Right cardiac atrium (tissue), 5 donors: ENCODE data around the gene MAPT. TPM values are rescaled to one million over a fixed set of nuclear protein-coding genes. Genes with fewer than 3 reads are reported as not detected.

Experiments used
- ATAC-seq, 2 donors: fragments of 200-7000 bp; cut with Tn5 transposase; one replicate each; pipeline versions ENCODE4 v1.8.0 to v1.9.1; 2020; ENCODE audit warnings: moderate library complexity in 2 of 2, mild to moderate bottlenecking in 1 of 2
- DNase-seq, 3 donors: peaks; one replicate each; pipeline ENCODE4 v3.0.0-alpha.2; 2020
- H3K27ac ChIP-seq: one replicate; pipeline ENCODE4 v1.5.1; 2013; ENCODE audit warnings: mild to moderate bottlenecking, low read length, control low read depth, moderate library complexity
- H3K27me3 ChIP-seq: one replicate; pipeline ENCODE4 v1.6.1; 2013; ENCODE audit not compliant: control insufficient read depth, insufficient read depth
- H3K4me1 ChIP-seq: one replicate; pipeline ENCODE4 v1.6.1; 2013; ENCODE audit warnings: low read length; ENCODE audit not compliant: control insufficient read depth, insufficient read depth
- H3K4me3 ChIP-seq: one replicate; pipeline ENCODE4 v1.5.1; 2013; ENCODE audit warnings: low read length, control low read depth
- H3K9me3 ChIP-seq: one replicate; pipeline ENCODE4 v1.6.1; 2013; ENCODE audit warnings: low read length; ENCODE audit not compliant: control insufficient read depth
- WGBS: extraction: QIAGEN DNeasy Blood & Tissue Kit; methylation state at CpG from one replicate; pipeline ENCODE4 v1.1.7; 2013; 5-methylcytosine and 5-hydroxymethylcytosine counted together
- intact Hi-C, 4 donors: fragments of 100-400 bp; cut with DNase I; formaldehyde crosslinking; loops; one replicate each; pipeline versions ENCODE4 v1.11.0 to v1.14.0; 2022 to 2023
- polyA plus RNA-seq: library from polyadenylated mRNA; stranded (reverse); fragments of 200-250 nt; gene quantifications from one replicate; pipeline ENCODE4 v1.2.3, GENCODE V29; 2013
- total RNA-seq, 4 donors: library from RNA; stranded (reverse); fragmentation: NEBNext Ultra II Directional; extraction: Animal tissue kit (Norgen Biotek cat#: 25700); gene quantifications; one replicate each; pipeline ENCODE4 v1.2.1, GENCODE V29; 2021
- donor health status: healthy with polysubstance abuse.
- donor health status: DM: no; HTN: yes; CAD: no.
- donor health status: DM: no; HTN: no; CAD: no.
- donor health status: DM: no; HTN: yes; CAD: no; lungs with severe emphysema.
- donor health status: DM: yes; HTN: yes; CAD: no.

Gene MAPT
- total and polyA plus RNA-seq, 5 donors = 6.9 to 15.1 (median 8.2) TPM

- Histone ChIP-seq H3K4me3 (no peak overlapping the region), H3K9me3 (no peaks in the 10 kb centered on the region), H3K27ac (no peak overlapping the region), H3K4me1 (no peaks in the 10 kb centered on the region), H3K27me3 (no peaks in the 10 kb centered on the region)
- DNase-seq (no peak), ATAC-seq (no peak)
- intact Hi-C loops = no loop called here
- WGBS = 86% methylated on average over 4 of the region's 4 CpGs
These were observed 70.3 kb downstream of the MAPT start for GRCh38 chr17:45964634-45965033.

- H3K27me3 ChIP-seq = no peaks in the 10 kb centered on the region
- H3K27ac ChIP-seq = no peak overlapping the region
- intact Hi-C loops = no loop called here
- H3K9me3 ChIP-seq = no peaks in the 10 kb centered on the region
- ATAC-seq = no peak
- H3K4me1 ChIP-seq = no peaks in the 10 kb centered on the region
- H3K4me3 ChIP-seq = no peak overlapping the region
- WGBS = 63% methylated on average over 4 of the region's 4 CpGs
- no peak for DNase-seq
These were observed 71.5 kb downstream of the MAPT start for GRCh38 chr17:45965812-45966211.

- intact Hi-C loops = no loop called here
- no peak for ATAC-seq
- no peak overlapping the region for H3K27ac ChIP-seq
- H3K4me1 ChIP-seq = no peaks in the 10 kb centered on the region
- WGBS = 46% methylated on average over 2 of the region's 2 CpGs
- H3K4me3 ChIP-seq = no peak overlapping the region
- no peak for DNase-seq
- no peaks in the 10 kb centered on the region for H3K9me3 ChIP-seq
- H3K27me3 ChIP-seq = no peaks in the 10 kb centered on the region
These were observed 72.4 kb downstream of the MAPT start for GRCh38 chr17:45966606-45967280.

DNA sequence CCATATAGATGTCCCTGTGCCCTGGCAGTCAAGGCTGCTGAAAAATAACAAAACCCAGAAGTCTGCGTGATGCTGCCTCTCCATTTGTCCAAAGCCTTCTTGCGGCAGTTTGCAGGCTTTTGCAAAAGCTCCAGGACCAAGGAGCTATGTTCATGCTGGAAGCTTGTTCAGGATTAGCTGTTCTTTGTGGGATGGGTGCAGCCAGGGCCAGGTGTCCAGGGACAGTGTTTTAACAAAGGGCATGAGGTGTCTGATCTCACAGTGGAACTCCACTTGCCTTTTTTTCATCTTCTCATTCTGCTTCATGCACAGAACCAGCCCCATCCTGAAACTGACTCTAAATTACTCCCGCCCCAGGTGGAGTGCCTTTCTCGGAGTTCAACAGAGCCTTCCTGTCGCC lies 73.0 kb downstream of the MAPT start:
- no peak for DNase-seq
- Histone ChIP-seq H3K9me3 (no peaks in the 10 kb centered on the region), H3K27ac (no peak overlapping the region), H3K4me1 (no peaks in the 10 kb centered on the region), H3K4me3 (no peak overlapping the region), H3K27me3 (no peaks in the 10 kb centered on the region)
- intact Hi-C loops = no loop called here
- no peak for ATAC-seq
- 93% methylated on average over 5 of the region's 5 CpGs for WGBS

GRCh38 chr17:45968732-45969131 lies 74.4 kb downstream of the MAPT start:
- no peak for DNase-seq
- WGBS = 74% methylated on average over 2 of the region's 2 CpGs
- Histone ChIP-seq H3K4me1 (no peaks in the 10 kb centered on the region), H3K4me3 (no peak overlapping the region), H3K9me3 (no peaks in the 10 kb centered on the region), H3K27me3 (no peaks in the 10 kb centered on the region), H3K27ac (no peak overlapping the region)
- no peak for ATAC-seq
- intact Hi-C loops = no loop called here

DNA sequence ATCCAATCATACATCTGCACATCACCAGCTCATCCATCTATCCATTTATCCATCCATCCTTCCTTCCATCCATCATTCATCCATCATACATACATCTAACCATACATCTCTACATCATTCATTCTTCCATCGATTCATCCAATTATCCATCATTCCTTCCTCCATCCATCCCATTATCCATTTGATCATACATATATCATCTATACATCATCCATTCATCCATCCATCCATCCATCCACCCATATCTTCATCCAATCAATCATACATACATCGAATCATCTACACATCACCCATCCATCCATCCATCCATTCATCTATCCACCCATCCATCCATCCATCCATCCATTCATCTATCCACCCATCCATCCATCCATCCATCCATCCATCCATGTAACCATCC lies 75.4 kb downstream of the MAPT start:
- WGBS = 83% methylated on average over 2 of the region's 2 CpGs
- Histone ChIP-seq H3K4me3 (no peak overlapping the region), H3K4me1 (no peaks in the 10 kb centered on the region), H3K27me3 (no peaks in the 10 kb centered on the region), H3K9me3 (no peaks in the 10 kb centered on the region), H3K27ac (no peak overlapping the region)
- no peak for DNase-seq
- intact Hi-C loops = no loop called here
- ATAC-seq = no peak

DNA sequence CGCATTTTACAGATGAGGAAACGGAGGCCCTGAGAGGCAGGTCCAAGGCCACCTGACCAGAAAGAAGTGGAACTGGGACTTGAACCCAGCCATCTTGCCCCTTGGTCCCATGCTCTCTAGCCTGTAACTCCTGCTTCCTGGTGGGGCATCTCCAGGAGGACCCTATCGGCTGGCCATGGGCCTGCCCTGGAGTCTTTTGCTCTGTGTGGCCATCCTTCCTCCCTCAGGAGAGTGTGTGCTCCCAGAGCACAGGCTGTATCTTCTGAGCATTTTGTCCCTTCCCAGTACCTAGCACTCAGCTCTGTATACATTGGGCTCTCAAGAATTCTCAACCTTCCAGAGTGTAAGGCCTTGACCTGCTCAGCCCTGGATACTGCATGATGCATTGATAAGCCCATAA lies 76.3 kb downstream of the MAPT start:
- ATAC-seq (no peak), DNase-seq (no peak)
- Histone ChIP-seq H3K4me3 (no peak overlapping the region), H3K9me3 (no peaks in the 10 kb centered on the region), H3K27me3 (no peaks in the 10 kb centered on the region), H3K27ac (no peak overlapping the region), H3K4me1 (no peaks in the 10 kb centered on the region)
- WGBS = 96% methylated on average over 3 of the region's 3 CpGs
- intact Hi-C loops = no loop called here

DNA sequence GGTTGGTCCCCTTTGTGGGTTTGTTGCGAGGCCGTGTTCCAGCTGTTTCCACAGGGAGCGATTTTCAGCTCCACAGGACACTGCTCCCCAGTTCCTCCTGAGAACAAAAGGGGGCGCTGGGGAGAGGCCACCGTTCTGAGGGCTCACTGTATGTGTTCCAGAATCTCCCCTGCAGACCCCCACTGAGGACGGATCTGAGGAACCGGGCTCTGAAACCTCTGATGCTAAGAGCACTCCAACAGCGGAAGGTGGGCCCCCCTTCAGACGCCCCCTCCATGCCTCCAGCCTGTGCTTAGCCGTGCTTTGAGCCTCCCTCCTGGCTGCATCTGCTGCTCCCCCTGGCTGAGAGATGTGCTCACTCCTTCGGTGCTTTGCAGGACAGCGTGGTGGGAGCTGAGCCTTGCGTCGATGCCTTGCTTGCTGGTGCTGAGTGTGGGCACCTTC lies 77.4 kb downstream of the MAPT start:
- WGBS = 46% methylated on average over 14 of the region's 14 CpGs
- H3K27ac ChIP-seq = no peak overlapping the region

DNA sequence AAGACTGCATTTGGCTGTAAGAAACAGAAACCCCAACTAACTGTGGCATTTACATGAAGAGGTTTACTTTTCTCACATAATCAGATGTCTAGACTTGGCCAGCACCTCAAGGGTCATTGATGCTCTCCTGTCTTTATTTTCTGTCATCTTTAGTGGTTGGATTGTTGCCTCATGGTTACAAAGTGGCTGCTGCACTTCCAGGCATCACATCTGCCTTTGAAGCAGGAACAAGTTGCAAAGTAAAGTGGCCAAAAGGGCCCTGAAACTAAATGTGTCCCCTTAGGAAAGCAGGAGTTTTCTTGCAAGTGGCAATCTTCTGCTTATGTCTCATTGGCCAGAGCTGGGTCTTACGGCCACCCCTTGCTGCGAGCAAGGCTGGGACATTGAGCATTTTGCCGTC lies 78.2 kb downstream of the MAPT start:
- Histone ChIP-seq H3K4me1 (no peaks in the 10 kb centered on the region), H3K9me3 (no peaks in the 10 kb centered on the region), H3K27ac (no peak overlapping the region), H3K27me3 (no peaks in the 10 kb centered on the region), H3K4me3 (no peak overlapping the region)
- ATAC-seq (no peak), DNase-seq (no peak)
- WGBS = 90% methylated on average over 3 of the region's 3 CpGs
- intact Hi-C loops = no loop called here

More for the DNA sequence above, 77.4 kb downstream of the MAPT start:
- no peaks in the 10 kb centered on the region for H3K27me3 ChIP-seq
- H3K9me3 ChIP-seq = no peaks in the 10 kb centered on the region
- H3K4me1 ChIP-seq = no peaks in the 10 kb centered on the region
- intact Hi-C loops = no loop called here
- DNase-seq (no peak), ATAC-seq (no peak)
- H3K4me3 ChIP-seq = no peak overlapping the region

GRCh38 chr17:45973099-45973780 lies 78.9 kb downstream of the MAPT start:
- WGBS = 73% methylated on average over 12 of the region's 12 CpGs
- intact Hi-C loops = no loop called here

DNA sequence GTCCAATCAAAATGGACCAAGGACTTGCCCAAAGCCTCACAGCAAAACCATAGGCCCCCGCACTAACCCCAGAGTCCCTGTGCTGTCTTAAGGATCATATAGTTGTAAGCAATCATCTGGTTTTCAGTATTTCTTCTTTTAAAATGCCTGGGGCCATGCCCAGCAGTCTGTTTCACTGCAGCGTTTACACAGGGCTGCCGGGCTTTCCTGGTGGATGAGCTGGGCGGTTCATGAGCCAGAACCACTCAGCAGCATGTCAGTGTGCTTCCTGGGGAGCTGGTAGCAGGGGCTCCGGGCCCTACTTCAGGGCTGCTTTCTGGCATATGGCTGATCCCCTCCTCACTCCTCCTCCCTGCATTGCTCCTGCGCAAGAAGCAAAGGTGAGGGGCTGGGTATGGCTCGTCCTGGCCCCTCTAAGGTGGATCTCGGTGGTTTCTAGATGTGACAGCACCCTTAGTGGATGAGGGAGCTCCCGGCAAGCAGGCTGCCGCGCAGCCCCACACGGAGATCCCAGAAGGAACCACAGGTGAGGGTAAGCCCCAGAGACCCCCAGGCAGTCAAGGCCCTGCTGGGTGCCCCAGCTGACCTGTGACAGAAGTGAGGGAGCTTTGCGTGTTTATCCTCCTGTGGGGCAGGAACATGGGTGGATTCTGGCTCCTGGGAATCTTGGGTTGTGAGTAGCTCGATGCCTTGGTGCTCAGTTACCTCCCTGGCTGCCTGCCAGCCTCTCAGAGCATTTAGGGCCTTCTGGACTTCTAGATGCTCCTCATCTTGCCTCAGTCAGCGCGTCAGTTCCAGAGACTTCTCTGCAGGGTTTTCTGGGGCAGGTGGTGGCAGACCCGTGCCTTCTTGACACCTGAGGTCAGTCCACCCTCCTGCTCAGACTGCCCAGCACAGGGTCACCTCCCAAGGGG lies 79.8 kb downstream of the MAPT start:
- 85% methylated on average over 17 of the region's 17 CpGs for WGBS
- no peak overlapping the region for H3K27ac ChIP-seq
- H3K27me3 ChIP-seq = no peaks in the 10 kb centered on the region
- no peaks in the 10 kb centered on the region for H3K4me1 ChIP-seq
- no peaks in the 10 kb centered on the region for H3K9me3 ChIP-seq
- DNase-seq (no peak), ATAC-seq (no peak)
- intact Hi-C loops = no loop called here
- no peak overlapping the region for H3K4me3 ChIP-seq

More at GRCh38 chr17:45973099-45973780, 78.9 kb downstream of the MAPT start:
- peak; percentile 40 to 75 (median 69) for DNase-seq
- H3K9me3 ChIP-seq = no peaks in the 10 kb centered on the region
- no peaks in the 10 kb centered on the region for H3K4me1 ChIP-seq
- no peaks in the 10 kb centered on the region for H3K27me3 ChIP-seq
- H3K4me3 ChIP-seq = no peak overlapping the region
- no peak overlapping the region for H3K27ac ChIP-seq
- ATAC-seq = peak; percentile 13 to 59
